GM21390 (cell line): ENCODE measurements around the gene BUB1.
A peak's percentile ranks its signal among the peaks of the same experiment; 100 is the strongest.
"Not testable (repeated sequence)": the region's sequence is repeated elsewhere in the genome, so short reads cannot be mapped to it uniquely, and the experiment has no call there.

Experiments
- ATAC-seq: cut with Tn5 transposase; IDR thresholded peaks from one replicate; pipeline ENCODE4 v1.9.1; 2021; ENCODE audit not compliant: unreplicated experiment

The BUB1 gene

GRCh38 chr2:110691612-110692258 is 13.9 kb upstream of the BUB1 start:
- ATAC-seq: no peak

DNA sequence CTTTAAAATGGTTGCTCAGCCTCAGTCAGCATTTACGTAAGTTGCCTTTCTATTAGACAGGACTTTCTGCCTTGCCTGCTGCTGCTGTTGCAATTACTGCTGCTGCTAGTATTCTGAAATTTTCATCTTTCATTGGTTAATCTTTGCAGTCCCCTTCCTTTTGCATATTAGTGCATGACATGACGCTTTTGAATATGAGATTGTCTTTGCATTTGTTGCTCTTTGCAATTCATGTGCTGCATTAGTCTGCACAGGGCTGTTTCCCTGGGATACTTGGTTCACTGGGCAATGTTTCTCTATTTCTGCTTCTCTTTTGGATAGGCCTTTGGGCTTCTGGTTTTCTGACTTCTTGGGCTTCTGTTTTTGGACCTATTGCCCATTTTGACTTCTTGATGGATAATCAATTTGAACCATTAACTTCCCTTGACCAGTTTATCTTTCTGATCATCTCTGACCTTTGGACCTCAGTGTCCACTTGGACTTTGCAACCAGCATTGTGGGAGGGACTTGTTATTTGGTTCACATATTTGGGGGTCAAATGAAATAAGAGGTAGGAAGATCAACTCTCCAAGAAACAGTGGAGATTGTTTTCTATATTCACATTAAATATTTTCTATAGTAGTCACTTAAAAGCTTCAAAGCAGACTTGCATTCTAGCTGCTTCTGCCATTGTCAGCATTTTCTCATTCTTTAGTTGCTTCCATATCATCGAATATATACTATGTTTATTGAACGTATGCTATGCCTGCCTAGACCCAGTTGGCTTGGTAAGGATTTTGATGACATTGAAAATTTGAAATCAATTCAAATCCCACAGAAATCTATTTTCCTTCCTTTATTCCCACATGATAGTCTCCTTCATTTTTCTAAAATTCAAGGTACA is 12.5 kb upstream of the BUB1 start:
- no peak for ATAC-seq

DNA sequence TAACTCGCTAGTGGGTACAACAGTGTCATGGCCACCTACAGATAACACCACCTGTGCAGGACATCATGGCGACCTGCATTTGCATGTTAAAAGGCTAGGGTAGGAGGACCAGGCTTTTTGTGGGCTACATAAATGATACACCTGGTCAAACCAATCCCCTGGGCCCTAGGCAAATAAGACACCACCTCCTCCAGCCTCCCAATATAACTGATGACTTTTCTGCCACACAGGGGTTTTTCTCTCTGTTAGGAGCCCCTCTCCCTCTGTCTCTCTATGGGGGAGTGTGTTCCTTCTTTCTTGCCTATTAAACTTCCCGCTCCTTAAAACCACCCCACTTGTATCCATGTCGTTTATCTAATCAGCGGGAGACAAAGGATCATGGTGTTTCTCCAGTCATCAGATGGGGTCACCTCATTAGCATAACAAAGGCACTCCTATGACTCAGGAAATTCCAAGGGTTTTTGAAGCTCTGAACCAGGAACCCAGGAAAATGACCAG is 10.8 kb upstream of the BUB1 start:
- ATAC-seq: no peak

GRCh38 chr2:110687775-110688484 is 10.1 kb upstream of the BUB1 start:
- not testable (repeated sequence) for ATAC-seq

DNA sequence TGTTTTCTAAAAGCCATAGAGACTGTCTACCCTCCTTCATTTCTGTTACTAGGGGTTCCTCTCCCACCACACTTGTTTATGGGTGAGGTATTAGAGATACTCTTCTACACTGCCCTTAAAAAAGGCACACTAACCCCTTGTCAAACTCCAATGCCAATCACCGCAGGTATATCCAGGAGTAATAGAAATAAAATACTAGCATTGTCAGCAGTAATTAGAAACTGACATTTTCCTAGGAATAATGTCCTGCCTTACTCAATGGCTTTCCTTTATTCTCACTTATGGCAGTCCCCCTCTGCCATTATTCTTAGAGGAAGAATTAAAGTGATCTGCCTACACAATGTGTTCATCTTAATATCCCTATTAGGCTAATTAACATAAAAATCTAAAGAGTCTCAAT is 5.0 kb upstream of the BUB1 start:
- no peak for ATAC-seq

DNA sequence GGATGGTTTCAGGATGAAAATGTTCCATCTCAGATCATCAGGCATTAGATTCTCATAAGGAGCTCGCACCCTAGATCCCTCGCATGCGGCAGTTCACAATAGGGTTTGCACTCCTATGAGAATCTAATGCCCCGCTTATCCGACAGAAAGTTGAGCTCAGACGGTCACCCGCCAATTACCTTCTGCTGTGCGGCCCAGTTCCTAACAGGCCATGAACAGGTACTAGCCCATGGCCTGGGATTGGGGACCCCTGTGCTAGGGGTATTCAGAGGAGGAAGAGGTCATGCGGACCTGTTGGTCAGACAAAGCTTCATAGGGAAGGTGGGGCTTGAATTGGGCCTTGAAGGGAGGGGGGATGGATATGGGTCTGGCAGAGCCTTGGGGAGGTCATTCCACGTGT is 4.4 kb upstream of the BUB1 start:
- no peak for ATAC-seq

DNA sequence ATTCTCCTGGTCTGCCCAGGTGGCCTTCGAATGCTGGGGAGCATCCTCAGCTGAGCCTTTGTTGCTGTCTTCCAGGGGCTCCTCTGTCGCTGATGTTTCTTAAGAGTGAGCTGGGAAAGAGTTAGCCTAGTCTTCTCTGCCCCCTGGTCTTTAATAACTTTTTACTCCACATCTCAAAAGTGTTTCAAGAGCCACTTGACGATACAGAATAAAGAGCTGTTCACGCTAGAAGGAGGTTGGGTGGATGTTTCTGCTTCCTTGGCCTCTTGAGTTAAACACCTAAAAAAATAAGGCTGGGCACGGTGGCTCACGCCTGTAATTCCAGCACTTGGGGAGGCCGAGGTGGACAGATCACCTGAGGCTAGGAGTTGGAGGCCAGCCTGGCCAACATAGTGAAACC is 2.8 kb upstream of the BUB1 start:
- ATAC-seq: no peak

- ATAC-seq: no peak
Observed at GRCh38 chr2:110679865-110680264, 2.0 kb upstream of the BUB1 start.

GRCh38 chr2:110679337-110679707 is 1.5 kb upstream of the BUB1 start:
- no peak for ATAC-seq

- no peak for ATAC-seq
Observed at GRCh38 chr2:110678457-110679336, 834 bp upstream of the BUB1 start.

GRCh38 chr2:110677080-110677479 is 783 bp downstream of the BUB1 start:
- ATAC-seq: no peak

- ATAC-seq: peak; percentile 6
Observed at GRCh38 chr2:110675679-110676078, 2.2 kb downstream of the BUB1 start.

GRCh38 chr2:110674620-110675555 is 3.0 kb downstream of the BUB1 start:
- ATAC-seq: peak; percentile 86

DNA sequence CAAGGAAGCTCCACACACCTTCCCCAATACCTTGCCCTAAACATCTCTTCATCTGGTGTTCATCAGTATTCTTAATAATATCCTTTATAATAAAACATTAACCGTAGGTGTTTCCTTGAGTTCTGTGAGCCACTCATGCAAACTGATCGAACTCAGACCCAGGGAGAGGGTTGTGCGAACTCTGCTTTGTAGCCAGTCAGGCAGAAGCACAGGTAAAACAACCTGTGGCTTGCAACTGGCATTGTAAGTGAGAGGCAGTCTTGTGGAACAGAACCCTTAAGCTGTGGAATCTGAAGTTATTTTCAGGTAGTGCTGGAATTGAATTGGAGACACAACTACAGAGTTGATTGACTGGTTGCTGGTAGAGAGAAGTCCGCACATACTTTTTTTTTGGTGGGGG is 4.7 kb downstream of the BUB1 start:
- ATAC-seq: no peak

- ATAC-seq: no peak
Observed at GRCh38 chr2:110670826-110671225, 7.0 kb downstream of the BUB1 start.

- ATAC-seq: no peak
Observed at GRCh38 chr2:110669079-110669478, 8.8 kb downstream of the BUB1 start.

GRCh38 chr2:110667071-110667470 is 10.8 kb downstream of the BUB1 start:
- ATAC-seq: no peak

DNA sequence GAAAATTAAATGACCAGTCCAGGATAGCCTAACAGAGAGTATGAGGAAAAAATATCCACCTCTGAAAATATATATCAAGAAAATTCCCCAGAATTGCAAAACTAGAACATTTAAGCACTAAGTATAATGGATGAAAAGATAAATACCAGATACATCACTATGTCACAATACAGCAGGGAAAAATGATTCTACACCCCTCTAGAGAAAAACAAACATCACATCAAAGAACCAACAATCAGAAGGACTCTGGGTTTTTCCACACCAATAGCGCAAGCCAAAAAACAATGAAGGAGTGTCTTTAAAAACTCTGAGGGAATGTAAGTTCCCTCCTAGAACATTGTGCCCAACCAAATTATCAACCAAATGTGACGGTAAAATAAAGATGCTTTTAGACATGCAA is 13.7 kb downstream of the BUB1 start:
- no peak for ATAC-seq

GRCh38 chr2:110662560-110662959 is 15.3 kb downstream of the BUB1 start:
- no peak for ATAC-seq

DNA sequence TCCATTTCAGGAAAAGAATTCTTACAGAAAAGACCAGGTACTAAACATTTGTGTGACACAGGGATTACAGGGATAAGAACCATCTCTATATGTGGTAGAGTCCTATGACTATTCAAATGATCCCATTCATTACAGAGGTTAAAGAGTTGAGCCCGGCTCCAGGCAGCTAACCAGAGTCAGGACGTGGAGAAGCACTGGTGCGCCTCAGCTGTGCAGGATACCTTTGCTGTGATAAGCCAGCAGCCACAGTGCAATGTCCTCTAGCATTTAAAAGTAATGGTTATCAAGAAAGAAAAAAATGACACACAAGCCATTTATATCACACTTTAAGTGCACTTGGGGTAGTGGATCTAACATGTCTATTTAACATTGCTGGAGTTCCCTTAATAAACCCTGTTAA is 17.3 kb downstream of the BUB1 start:
- no peak for ATAC-seq
